ENCODE data around the gene DNAJC21.
"Not testable (repeated sequence)": the region's sequence is repeated elsewhere in the genome, so short reads cannot be mapped to it uniquely, and the experiment has no call there.

- not testable (repeated sequence) for TF ChIP-seq CTCF (IDR thresholded peaks at IDR 0.05; ENCODE audit: low read depth, low read length, missing input control); ATF3 (IDR thresholded peaks at IDR 0.05); ZBTB33 (IDR thresholded peaks at IDR 0.05); RXRA (IDR thresholded peaks at IDR 0.05); JUND (IDR thresholded peaks at IDR 0.05); YY1 (IDR thresholded peaks at IDR 0.05); SP1 (IDR thresholded peaks at IDR 0.05); MAX (IDR thresholded peaks at IDR 0.05); TAF1 (conservative IDR thresholded peaks at IDR 0.05); RAD21 (IDR thresholded peaks at IDR 0.05)
These were observed 42.3 kb downstream of the DNAJC21 start for GRCh38 chr5:34971655-34972054.
